HG03432 (cell line): Measurements from ENCODE around the gene E2F2.
"Not testable (repeated sequence)": the region's sequence is repeated elsewhere in the genome, so short reads cannot be mapped to it uniquely, and the experiment has no call there.

Source experiments
- ATAC-seq: cut with Tn5 transposase; IDR thresholded peaks from one replicate; pipeline ENCODE4 v1.9.1; 2021; ENCODE audit warnings: mild to moderate bottlenecking, moderate library complexity; ENCODE audit not compliant: unreplicated experiment

Gene E2F2

DNA sequence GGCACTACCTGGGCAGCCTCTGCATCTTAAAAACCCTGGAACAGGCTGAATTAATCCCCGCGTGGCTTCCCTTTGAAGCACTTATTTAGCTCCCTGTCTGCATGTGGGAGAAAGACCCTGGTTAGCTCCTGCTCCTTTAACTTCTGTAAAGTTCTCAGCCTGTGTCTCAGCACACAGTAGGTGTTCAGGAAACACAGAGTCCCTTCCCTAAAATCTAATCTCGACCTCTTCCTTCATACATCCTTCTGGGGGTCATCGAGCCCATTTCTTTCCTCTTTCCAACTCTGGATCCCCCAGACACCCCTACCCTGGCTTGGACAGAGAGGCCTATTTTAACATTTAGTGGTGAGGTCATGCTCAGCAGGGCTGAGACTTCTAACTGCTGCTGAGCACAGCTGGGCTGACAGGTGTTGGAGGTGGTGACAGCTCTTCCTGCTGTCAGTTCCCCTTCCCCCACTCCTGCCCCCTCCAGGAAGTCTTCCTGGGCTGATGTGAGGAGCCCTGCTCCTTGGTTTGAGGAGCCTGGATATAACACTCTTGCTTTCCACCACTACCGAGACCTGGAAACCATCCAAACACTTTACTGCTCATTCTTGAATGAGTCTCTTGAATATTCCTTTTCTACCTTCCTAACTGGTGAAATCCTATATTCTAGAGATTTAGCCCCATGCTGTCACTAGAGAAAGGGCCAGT lies 5.3 kb downstream of the E2F2 start:
- ATAC-seq = no peak

DNA sequence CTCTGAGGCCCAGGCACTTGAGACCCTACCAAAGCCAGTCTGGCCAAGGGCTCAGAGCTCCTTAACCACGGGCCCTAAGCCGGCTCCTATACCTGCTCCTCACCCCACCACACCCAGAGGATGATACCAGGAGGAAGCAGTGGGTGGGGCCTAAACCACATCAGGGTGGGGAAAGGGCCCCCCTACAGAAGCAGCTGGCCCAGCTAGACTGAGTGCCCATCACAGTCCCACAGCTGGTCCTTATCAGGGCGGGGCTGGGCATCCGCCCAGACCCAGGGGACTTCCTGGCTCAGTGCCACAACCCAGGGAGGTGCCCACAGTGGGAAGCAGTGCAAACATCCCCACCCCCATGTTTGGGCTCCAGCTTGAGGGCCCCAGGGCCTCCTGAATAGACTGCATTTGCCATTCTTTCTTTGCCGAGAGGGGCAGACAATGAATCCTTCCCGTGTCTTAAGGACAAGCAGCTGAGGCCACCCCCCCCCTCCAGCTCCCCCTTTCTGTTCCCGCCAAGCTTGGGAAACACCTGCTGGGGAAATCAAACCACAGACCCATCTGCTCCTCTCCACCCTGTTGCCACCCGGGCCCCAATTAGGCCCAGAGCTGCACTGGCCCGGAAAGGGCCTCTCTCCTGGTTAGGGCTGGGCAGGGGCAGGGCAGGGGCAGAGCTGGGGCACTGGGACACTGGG lies 6.2 kb downstream of the E2F2 start:
- no peak for ATAC-seq

DNA sequence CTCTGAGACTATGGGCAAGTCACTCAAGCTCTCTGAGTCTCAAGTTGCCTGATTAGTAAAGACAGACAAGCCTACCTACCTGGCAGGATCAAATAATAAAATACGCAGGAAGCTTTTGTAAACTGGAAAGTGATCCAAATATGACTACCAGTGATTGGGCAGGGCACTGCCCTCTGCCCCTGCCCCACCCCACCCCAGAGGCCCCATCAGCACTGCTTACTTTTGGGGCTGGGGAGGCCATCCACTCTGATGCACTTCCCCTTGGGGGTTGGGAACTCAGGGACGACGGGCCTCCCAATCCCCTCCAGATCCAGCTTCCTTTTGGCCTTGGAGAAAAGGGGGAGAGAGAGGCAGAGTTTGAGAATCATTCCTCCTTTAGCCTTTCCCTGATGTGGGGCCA lies 6.9 kb downstream of the E2F2 start:
- ATAC-seq = no peak

DNA sequence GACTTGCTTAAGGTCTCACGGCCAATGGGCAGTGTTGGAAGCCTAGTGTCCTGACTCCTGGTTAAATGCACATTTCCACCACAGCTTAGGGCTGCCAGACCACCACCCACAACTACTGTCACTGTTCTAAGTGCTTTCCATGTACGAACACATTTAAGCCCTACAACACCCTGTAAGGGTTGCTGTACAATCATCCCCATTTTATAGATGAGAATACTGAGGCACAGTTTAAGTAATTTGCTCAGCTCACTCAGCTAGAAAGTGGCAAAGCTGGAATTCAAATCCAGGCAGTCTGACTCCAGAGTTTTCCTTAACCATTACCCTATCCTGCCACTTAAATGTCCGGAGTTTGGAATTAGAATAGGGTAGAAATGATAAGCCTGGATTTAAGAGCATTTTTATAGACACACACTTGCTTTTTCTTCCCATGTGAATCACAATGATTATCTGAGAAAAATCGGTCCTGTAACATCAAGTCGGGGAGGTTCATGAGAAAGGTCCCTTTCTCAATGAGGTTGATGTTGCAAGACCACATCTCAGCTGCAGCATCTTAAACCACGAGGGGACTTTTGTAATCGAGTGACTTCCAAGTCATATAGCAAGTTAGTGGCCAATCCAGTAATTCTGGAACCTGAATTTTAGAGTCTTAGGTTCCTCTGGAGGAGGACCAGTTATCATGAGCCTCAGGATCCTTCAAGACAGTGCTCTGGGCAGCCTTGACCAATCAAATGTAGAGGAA lies 8.6 kb downstream of the E2F2 start:
- no peak for ATAC-seq

DNA sequence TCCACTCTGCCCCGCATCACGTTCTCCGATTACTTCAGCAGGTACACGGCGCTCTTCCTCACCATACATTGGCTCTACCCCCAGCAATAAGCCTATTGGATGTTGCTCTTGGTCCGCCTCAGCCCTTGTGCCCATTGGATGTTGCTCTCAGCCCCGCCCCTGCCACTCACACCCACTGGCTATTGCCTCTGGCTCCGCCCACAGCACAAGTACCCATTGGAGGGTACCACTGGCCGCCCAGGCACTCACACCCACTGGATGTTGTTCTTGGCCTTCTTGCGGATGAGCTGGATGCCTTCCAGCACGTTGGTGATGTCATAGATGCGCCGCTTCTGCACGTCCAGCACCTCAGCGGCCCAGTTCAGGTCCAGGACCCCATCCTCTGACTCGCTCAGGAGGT lies 9.4 kb downstream of the E2F2 start:
- no peak for ATAC-seq

DNA sequence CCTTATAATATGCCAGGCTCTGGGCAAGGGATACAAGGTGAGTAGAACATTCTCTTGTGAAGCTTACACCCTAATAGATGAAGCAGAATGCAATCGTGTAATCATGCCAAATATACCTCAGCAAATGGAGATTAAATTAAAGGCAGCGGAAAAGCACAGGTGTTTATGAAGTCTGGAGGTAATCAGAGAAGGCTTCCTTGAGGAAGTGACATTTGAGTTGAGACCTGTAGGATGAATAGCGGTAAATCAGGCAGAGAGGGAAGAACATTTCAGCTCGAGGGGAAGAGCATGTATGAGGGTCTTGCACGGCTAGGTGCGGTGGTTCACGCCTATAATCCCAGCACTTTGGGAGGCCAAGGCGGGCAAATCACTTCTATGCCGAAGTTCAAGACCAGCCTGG lies 13.5 kb downstream of the E2F2 start:
- no peak for ATAC-seq

DNA sequence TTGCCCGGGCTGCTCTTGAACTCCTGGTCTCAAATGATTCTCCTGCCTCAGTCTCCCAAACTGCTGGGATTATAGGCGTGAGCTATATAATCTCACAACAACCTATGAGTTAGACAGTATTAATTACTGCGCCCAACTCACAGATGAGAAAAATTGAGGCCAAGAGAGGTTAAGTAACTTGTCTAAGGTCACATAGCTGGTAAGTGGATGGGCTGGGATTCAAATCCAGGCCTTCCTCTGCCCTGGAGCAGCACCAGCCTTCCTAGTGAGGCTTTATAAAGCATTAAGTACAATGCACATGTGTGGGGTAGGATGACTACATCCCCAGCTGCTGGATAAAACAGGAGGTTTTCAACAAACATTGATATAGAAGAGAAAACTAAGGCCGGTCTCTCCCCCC lies 15.1 kb downstream of the E2F2 start:
- no peak for ATAC-seq

DNA sequence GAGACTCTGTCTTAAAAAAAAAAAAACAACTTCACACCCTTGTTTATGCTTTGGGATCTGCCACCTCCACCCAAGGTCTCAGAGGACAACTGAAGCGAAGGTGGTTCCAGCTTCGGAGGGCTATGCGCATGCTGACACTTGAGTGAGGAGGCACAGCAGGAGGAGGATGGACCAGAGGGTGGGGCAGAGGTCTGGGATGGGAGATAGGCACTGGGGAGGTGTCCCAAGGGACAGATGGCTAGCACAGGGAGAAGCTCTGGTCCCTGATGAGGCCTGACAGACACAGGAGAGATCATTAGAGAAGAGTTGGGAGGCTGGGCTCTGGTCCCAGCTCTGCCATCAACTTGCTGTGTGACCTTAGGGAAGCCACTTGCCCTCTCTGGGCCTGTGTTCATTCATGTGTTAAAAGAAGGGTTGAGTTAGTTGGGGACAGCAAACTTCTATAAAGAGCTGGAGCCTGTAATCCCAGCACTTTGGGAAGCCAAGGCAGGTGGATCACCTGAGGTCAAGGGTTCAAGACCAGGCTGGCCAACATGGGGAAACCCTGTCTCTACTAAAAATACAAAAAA lies 16.8 kb downstream of the E2F2 start:
- ATAC-seq = no peak

DNA sequence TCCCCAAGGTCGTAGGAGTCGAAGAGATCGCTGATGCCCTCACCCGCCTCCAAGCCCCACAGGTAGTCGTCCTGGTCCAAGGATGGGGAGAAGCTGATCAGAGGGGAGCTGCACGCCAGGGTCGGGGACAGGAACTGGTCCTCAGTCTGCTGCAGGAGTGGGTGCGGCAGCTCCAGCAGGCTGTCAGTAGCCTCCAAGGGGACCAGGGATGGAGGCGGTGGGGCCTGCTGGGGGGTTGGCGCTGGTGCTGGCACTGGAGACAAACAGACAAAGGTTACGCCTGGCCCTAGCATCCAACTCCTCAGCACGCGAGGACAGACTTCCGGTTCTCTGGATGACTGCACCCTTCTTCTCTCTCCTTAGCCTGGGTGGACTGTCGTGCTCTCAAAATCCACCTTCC lies 21.1 kb downstream of the E2F2 start:
- ATAC-seq = no peak

DNA sequence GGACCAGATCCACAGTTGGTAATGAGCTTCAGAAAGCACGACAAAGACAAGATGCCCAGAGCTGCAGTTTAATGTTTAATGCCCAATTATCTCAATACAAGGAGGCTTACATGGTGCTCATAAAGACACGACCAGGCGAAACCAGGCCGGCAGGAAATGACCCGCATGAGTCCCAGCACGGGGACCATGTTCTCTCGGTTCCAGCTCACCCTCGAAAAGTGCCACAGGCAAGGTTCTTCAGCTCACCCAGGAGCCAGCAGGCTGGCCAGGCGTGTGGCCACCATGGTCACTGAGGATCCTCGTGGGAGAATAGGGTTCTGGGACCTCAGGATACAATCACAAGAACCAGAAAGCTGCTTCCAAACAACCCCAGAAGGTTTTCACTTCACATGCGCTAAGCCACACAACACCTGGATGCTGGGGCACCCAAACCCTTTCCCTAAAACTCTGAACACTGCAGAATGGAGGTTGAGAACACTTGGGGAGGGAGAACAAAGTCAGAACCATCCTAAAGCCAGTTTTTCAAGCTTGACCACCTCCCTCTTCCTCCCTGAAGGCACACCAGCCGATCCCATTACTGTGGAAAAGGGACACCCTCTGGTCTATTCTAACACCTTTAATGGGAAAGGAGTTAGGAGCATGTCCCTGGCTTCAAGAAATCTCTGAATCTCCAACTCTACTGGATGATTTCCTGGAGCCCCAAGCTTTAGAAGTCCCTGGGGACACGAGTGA lies 24.5 kb downstream of the E2F2 start:
- no peak for ATAC-seq

DNA sequence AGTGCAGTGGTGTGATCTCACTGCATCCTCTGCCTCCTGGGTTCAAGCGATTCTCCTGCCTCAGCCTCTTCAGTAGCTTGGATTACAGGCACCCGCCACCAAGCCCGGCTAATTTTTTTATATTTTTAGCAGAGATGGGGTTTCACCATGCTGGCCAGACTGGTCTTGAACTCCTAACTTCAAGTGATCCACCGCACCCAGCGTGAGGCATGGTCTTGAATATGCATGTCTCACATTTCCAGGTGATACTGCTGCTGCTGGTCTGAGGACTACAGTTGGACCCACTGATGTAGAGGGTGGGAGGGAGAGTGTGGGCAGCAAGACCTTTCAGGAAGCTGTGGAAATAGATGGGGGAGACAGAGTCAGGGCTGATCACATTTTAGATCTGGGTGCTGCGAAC lies 25.2 kb downstream of the E2F2 start:
- ATAC-seq = no peak

DNA sequence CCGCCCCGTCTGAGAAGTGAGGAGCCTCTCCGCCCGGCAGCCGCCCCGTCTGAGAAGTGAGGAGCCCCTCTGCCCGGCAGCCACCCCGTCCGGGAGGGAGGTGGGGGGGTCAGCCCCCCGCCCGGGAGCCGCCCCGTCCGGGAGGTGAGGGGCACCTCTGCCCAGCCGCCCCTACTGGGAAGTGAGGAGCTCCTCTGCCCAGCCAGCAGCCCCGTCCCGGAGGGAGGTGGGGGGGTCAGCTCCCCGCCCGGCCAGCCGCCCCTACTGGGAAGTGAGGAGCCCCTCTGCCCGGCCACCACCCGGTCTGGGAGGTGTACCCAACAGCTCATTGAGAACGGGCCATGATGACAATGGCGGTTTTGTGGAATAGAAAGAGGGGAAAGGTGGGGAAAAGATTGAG lies 26.9 kb downstream of the E2F2 start:
- ATAC-seq = not testable (repeated sequence)

DNA sequence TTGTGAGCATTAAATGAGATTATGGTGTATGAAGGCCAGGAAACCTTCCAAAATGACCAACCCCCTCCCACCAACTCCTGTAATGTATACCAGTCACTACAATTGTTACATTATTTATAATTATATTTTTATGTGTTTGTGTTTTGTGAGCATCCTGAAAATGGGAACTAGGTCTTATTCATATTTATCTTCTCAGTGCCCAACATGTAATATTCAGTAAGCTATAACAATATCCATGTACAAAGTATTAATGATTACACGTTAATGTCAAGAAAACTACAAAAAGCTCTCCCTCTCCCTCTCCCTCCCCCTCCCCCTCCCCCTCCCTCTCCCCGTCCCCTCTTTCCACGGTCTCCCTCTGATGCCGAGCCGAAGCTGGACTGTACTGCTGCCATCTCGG lies 28.1 kb downstream of the E2F2 start:
- ATAC-seq = no peak

DNA sequence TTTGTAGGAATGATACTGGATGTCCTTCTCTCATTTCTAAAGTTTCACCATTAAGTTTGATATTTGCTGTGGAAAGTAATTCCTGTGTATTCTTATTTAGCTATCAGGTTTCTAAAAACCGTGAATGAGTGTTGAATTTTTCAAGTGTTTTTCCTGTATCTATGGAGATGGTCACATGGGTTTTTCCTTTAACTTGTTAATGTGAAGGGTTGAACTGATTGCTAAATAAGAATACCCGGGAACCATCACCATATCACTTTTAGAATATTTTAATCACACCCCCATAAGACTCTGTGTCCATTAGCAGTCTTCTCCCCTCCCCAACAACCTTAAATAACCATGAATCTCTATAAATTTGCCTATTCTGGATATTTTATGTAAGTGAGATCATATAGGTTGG lies 30.6 kb downstream of the E2F2 start:
- ATAC-seq = no peak

DNA sequence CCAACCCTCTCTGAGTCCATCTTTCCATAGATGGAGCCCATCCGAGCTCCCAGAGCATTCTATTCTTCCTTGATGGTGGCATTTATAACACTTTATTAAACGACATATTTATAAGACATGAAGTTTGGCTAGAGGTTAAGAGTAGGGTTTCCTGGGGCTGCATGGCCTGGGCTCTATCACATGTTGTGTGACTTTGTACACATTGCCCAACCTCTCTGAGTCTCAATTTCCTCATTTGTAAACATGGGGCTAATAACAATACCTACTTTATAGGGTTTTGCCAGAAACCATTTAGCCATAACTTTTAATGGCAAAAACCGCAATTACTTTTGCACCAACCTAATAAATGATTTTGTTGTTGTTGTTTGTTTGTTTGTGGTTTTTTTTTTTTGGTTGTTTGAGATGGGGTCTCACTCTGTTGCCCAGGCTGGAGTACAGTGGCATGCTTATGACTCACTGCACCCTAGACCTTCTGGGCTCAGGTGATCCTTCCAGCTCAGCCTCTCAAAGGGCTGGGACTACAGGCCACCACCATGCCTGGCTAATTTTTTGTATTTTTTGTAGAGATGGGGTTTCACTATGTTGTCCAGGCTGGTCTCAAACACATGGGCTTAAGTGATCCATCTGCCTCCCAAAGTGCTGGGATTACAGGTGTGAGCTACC lies 33.1 kb downstream of the E2F2 start:
- ATAC-seq = no peak

DNA sequence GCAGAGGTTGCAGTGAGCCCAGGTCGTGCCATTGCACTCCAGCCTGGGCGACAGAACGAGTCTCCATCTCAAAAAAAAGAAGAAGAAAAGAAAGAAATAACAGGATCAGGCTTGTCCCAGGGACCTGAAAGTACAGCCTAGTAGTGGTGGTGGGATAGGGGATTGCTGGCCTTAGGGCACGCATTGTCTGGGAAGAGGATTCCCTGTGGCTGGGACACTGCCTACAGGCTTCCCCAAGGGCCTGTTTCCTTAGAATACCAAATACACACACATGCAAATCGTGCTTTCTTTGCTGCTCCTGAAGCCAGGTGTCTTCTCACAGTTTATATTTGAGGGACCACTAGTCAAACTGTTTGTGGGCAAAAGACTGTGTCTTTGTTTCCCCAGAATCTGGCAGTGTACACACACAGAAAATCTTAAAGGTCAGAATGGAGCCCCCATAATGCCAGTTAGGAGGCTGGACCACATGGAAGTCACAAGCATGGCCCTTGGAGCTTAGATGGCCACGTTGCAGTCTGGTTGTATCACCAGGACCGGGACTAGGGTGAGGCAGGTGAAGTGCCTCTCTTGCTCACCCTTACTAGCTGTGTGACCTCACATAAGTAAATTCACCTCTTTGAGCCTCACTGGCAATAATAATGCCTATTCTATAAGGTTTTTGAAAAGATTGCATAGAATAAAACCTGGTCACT lies 34.4 kb downstream of the E2F2 start:
- ATAC-seq = no peak

DNA sequence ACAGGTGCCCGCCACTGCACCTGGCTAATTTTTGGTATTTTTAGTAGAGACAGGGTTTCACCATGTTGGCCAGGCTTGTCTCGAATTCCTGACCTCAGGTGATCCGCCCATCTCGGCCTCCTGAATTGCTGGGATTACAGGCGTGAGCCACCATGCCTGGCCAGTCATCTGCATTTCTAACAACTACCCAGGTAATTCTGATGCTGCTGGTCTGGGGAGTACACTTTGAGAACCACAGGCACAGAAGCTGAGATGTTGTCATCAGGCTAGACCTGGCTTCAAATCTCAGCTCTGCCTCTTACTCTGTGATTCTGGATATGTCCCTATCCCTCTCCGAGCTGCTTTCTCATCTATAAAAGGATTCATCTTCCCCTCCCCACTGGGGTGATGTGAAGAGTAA lies 36.2 kb downstream of the E2F2 start:
- not testable (repeated sequence) for ATAC-seq

DNA sequence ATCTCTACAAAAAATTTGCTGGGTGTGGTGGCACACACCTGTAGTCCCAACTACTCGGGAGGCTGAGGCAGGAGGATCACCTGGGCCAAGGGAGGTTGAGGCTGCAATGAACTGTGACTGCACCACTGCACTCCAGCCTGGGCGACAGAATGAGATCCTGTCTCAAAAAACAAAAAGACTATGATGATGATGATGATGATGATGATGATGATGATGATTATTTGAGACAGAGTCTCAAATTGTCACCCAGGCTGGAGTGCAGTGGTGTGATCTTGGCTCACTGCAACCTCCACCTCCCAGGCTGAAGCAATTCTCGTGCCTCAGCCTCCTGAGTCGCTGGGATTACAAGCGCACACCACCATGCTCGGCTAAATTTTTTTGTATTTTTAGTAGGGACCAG lies 38.3 kb downstream of the E2F2 start:
- not testable (repeated sequence) for ATAC-seq

DNA sequence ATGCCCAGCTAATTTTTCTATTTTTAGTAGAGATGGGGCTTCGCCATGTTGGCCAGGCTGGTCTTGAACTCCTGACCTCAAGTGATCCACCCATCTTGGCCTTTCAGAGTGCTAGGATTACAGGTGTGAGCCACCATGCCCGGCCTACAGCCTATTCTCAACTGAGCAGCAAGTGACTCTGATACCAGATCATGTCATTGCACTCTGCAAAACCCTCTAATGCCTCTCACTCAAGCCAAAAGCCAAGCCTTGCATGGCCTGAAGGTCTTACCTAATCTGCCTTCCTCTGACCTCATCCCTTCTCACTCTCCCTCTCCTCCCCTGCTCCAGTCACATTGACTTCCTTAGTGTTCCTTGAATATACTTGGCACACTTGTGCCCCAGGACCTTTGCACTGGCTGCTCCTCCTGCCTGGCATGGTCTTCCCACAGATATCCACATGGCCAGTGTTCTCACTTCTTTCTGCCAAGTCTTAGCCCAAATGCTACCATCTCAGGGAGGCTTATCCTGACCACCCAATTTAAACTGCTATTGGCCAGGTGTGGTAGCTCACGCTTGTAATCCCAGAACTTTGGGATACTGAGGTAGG lies 38.8 kb downstream of the E2F2 start:
- ATAC-seq = no peak

DNA sequence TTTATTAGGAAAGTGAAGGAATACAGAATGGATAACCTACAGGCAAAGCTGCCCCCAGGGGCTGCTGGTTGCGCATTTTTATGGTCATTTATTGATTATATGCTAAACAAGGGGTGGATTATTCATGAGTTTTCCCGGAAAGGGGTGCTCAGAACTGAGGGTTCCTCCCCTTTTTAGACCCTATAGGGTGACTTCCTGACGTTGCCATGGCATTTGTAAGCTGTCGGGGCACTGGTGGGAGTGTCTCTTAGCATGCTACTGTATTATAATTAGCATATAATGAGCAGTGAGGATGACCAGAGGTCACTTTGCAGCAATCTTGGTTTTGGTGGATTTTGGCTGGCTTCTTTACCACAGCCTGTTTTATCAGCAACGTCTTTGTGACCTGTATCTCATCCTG lies 41.2 kb downstream of the E2F2 start:
- ATAC-seq = no peak
